GM13976 (cell line): ENCODE data around the gene FAM83G.
"Not testable (repeated sequence)": the region's sequence is repeated elsewhere in the genome, so short reads cannot be mapped to it uniquely, and the experiment has no call there.

ENCODE experiments used
- DNase-seq: peaks from one replicate; pipeline ENCODE4 v3.0.0; 2012; ENCODE audit warnings: low spot score
- in situ Hi-C: fragments of 300-500 bp; cut with MboI; formaldehyde crosslinking; loops from one replicate; pipeline ENCODE4 v1.12.0; 2022; ENCODE audit warnings: low sequenced_read_pairs, mixed read lengths, inconsistent platforms; ENCODE audit not compliant: unreplicated experiment
- TF ChIP-seq, protein P1 (sequence below): IDR thresholded peaks from 2 replicates; pipeline ENCODE4 v1.5.1; 2012; ENCODE audit warnings: borderline replicate concordance, mild to moderate bottlenecking; ENCODE audit not compliant: insufficient read depth; ENCODE audit errors: extremely low read depth, missing control alignments, control extremely low read depth

FAM83G gene

DNA sequence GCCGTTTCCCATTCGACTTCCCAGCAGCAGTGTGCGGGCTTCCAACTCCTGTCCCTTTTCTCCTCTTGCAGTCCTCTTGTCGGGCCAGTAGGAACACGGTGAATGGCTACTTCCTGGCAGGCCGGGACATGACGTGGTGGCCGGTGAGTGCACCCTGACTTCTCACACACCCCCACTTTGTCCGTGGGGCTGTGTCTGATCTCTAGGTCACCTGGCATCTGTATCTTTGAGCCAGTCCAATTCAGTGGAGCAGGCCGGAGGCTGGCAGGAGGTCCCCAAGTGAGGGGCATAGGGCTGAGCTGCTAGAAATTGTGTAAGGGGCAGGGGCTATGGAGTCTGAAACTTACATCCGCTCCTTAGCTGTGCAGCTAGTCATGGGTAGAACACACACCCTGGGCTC is 46.0 kb downstream of the FAM83G start:
- TF ChIP-seq, protein P1, sequence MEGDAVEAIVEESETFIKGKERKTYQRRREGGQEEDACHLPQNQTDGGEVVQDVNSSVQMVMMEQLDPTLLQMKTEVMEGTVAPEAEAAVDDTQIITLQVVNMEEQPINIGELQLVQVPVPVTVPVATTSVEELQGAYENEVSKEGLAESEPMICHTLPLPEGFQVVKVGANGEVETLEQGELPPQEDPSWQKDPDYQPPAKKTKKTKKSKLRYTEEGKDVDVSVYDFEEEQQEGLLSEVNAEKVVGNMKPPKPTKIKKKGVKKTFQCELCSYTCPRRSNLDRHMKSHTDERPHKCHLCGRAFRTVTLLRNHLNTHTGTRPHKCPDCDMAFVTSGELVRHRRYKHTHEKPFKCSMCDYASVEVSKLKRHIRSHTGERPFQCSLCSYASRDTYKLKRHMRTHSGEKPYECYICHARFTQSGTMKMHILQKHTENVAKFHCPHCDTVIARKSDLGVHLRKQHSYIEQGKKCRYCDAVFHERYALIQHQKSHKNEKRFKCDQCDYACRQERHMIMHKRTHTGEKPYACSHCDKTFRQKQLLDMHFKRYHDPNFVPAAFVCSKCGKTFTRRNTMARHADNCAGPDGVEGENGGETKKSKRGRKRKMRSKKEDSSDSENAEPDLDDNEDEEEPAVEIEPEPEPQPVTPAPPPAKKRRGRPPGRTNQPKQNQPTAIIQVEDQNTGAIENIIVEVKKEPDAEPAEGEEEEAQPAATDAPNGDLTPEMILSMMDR = no peak
- in situ Hi-C loops = no loop called here
- no peak for DNase-seq

DNA sequence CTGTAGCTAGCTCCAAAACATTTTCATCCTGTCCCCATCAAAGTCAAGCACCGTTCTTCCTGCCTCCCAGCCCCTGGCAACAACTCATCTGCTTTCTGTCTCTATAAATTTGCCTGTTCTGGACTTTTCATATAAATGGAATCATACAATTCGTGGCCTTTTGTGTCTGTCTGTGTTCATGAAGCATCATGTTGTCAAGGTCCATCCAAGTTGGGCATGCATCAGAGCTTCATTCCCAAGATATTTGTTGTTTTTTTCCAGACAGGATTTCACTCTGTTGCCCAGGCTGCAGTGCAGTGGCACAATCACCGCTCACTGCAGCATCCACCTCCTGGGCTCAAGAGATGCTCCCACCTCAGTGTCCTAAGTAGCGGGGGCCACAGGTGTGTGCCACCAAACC is 46.7 kb downstream of the FAM83G start:
- no peak for DNase-seq
- TF ChIP-seq, protein P1 = no peak
- in situ Hi-C loops = no loop called here

- in situ Hi-C loops = no loop called here
- DNase-seq = no peak
- TF ChIP-seq, protein P1 = no peak
These were observed 48.0 kb downstream of the FAM83G start for GRCh38 chr17:18956581-18956980.

DNA sequence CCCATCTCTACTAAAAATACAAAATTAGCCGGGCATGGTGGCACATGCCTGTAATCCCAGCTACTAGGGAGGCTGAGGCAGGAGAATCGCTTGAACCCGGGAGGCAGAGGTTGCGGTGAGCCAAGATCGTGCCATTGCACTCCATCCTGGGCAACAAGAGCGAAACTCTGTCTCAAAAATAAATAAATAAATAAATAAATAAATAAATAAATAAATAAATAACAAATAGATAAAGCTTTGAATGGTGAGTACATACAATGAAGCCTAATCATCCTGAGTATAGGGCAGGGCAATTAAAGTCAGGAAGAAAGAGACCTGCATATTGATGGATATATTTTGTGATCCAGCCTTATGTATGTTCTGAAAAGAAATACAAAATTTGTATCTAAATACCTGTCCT is 48.5 kb downstream of the FAM83G start:
- in situ Hi-C loops = not testable (repeated sequence)

GRCh38 chr17:18955009-18955408 is 49.6 kb downstream of the FAM83G start:
- in situ Hi-C loops = no loop called here
- TF ChIP-seq, protein P1 = no peak
- DNase-seq = no peak

More for the DNA sequence above, 48.5 kb downstream of the FAM83G start:
- DNase-seq = not testable (repeated sequence)

GRCh38 chr17:18954321-18954720 is 50.2 kb downstream of the FAM83G start:
- in situ Hi-C loops = no loop called here
- TF ChIP-seq, protein P1 = no peak
- no peak for DNase-seq

- TF ChIP-seq, protein P1 = no peak
- no peak for DNase-seq
- in situ Hi-C loops = no loop called here
These were observed 51.3 kb downstream of the FAM83G start for GRCh38 chr17:18953231-18953728.
